HG02970 (cell line): ENCODE data around the gene BIRC3.

Experiments
- ATAC-seq: cut with Tn5 transposase; IDR thresholded peaks from one replicate; pipeline ENCODE4 v1.9.1; 2021; ENCODE audit warnings: mild to moderate bottlenecking, moderate library complexity, moderate number of reproducible peaks; ENCODE audit not compliant: unreplicated experiment, low FRiP score

The BIRC3 gene

GRCh38 chr11:102317099-102317767 is at the start of gene BIRC3:
TSS of gene BIRC3 (plus strand) at chr11:102317484. CDS start at chr11:102324510, 7,026 bp downstream.
- peak; percentile 93 for ATAC-seq

- no peak for ATAC-seq
Observed at GRCh38 chr11:102267609-102268008, 49.7 kb upstream of the BIRC3 start.

- ATAC-seq, result peak; percentile 94
Observed at GRCh38 chr11:102268083-102268984, 49.0 kb upstream of the BIRC3 start.

DNA sequence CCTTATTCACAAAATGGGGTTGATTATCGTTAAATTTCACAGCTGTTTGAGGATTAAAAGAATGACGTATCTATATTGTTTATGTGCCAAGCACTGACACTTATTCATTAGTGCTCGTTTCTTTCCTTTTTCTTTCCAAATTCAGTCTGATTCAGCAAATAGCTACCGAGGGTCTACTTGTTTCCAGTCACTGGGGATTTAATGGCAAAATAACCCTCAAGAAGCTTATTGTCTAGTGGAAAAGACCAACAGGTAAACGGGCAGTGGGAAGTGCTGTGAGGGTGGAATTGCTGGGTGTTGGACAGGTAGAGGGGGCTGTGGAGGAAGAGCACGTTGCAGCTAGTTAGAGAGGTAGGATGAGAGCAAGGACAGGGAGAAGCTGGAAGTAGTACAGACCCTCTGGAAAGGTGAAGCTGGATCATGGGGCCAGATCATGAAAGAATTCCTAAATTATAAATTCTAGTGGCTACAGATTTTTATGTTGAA is 48.3 kb upstream of the BIRC3 start:
- ATAC-seq, result no peak

GRCh38 chr11:102269927-102270326 is 47.4 kb upstream of the BIRC3 start:
- ATAC-seq, result no peak

GRCh38 chr11:102272047-102272824 is 45.0 kb upstream of the BIRC3 start:
- ATAC-seq, result no peak

- ATAC-seq, result no peak
Observed at GRCh38 chr11:102274628-102275027, 42.7 kb upstream of the BIRC3 start.

DNA sequence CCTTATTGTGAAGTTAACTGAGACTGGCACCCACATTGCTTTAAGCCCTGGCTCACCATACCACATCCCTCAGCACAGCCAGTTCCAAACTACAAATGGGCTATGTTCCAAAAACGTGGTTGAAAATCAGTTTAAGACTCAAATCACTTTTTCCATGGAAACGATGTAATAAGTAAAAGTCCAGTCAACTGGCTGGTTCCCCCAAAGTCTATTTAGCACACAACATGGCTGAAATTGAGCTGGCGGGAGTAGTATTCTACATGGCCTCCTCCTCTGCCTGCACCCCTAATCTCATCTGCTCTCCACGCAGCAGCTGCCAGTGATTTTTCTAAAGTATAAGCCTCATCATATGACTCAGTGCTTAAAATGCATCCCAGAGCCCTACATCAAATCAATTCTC is 40.9 kb upstream of the BIRC3 start:
- ATAC-seq, result no peak

DNA sequence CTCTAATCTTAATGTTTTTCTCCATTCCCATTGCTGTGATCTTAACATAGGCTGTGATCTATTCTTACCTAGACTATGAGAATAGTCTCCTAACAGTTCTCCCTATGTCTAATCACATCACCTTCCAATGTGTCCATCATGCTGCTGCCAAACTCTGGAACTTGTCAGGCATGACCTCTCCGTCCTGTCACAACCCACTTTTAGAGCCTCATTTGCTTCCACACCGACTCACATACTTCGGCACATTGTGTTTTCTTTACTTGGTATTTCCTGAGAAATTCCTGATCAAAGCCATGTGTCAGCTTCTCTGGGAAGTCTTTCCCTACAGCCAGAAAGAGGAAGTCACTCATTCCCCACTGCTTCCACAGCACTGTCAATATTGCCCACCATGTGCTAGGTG is 40.5 kb upstream of the BIRC3 start:
- no peak for ATAC-seq

DNA sequence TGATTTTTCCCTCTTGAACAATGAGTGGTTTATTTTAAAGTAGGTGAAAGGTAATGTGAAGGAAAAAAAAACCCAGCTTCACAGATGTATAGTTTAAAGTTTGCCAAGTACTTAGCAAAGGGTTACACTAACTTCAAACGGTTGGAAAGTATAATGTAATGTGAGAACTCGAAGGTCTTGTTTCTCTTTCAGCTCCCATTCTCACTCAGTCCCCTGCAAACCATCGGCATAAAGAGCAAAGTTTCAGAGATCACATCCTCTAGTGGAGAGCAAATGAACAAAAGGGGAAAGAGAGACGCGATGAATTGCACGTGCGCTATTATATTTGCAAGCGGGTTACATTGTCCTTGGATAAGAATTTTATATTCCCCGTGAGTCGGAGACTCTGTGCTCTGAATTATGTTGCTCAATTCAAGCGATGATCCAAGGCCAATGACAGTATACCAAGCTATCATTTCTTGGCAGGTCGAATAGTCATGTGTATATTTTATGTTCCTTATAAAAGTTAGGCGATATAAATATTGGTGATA is 37.6 kb upstream of the BIRC3 start:
- peak; percentile 75 for ATAC-seq

GRCh38 chr11:102280245-102280833 is 36.9 kb upstream of the BIRC3 start:
- no peak for ATAC-seq

GRCh38 chr11:102283116-102283485 is 34.2 kb upstream of the BIRC3 start:
- ATAC-seq, result no peak

- no peak for ATAC-seq
Observed at GRCh38 chr11:102284008-102284407, 33.3 kb upstream of the BIRC3 start.

DNA sequence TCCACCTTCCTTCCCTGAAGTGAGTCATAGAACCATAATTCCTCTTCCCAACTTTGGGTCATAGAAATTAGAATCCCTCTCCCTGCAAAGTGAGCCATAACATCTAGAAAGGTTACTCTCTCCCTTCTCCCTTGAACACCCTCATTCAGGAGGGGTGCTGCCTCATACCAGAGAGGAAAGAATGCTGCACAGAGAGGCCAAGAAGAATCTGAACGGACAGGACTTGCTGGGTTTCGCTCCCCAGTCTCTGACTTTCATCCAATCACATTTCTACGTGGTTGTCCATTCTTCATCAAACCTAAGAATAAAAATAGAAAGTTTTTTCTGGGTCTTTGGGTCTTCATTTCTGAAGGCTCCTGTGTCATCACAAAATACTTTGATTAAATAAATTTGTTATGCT is 31.0 kb upstream of the BIRC3 start:
- ATAC-seq, result no peak

DNA sequence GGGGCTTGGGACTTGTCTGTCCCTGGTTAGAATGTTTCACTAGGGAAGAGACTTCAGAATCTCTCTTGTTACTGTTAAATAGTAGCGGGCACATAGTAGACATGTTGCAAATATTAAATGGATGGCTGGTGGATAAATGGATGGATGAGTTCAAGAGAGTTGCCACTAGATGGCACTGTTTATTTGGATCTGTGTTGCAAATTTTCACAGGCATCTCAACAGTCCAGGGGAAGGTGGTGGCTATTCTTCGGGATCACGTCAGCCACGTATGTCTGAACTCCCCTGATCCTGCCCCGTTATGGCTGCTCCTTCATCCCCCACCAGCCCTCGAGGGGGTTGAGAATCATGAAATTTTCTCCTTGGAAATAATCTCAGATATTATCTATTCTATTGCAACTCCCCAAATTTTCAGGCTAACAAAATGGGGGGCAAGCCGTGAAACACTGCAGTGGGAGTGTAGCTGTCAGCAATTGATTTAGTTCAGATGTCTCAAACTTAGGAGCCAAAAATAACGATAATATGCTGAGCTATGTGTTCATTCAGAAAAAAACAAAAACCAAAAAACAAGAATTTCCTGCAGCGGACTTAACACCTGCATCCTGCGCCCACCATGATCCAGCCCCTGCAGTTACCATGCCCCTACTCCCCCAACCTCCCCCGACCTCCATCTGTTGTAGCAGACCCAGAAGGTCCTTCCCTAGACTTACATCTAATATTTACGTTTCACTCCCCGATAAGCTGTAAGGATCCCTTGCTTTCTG is 29.1 kb upstream of the BIRC3 start:
- peak; percentile 65 for ATAC-seq

- no peak for ATAC-seq
Observed at GRCh38 chr11:102288725-102289083, 28.6 kb upstream of the BIRC3 start.

- ATAC-seq, result no peak
Observed at GRCh38 chr11:102289592-102289991, 27.7 kb upstream of the BIRC3 start.

GRCh38 chr11:102291831-102292230 is 25.5 kb upstream of the BIRC3 start:
- ATAC-seq, result no peak

- ATAC-seq, result no peak
Observed at GRCh38 chr11:102292933-102293332, 24.4 kb upstream of the BIRC3 start.
